ENCODE data around the gene AQP12A.
A peak's percentile ranks its signal among the peaks of the same experiment; 100 is the strongest.

The AQP12A gene

DNA sequence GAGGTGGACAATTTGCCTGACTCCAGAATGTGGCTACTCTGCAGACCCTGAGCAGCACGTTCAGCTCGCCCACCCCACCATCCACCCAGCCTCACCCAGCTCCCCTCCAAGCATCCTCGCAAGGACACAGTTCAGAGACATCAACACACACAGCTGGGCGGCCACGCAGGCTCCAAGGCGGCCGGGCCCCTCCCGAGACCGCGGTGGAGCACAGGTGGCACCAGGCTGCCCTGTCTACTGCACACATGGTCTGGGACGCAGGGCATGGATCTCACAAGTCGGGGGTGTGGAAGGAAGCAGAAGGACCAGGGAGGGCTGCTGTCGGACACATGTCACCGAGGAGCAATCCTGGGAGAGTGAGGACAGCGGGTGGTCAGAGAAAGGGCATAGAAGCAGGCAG lies 36.2 kb downstream of the AQP12A start:
- TF ChIP-seq, protein P1, sequence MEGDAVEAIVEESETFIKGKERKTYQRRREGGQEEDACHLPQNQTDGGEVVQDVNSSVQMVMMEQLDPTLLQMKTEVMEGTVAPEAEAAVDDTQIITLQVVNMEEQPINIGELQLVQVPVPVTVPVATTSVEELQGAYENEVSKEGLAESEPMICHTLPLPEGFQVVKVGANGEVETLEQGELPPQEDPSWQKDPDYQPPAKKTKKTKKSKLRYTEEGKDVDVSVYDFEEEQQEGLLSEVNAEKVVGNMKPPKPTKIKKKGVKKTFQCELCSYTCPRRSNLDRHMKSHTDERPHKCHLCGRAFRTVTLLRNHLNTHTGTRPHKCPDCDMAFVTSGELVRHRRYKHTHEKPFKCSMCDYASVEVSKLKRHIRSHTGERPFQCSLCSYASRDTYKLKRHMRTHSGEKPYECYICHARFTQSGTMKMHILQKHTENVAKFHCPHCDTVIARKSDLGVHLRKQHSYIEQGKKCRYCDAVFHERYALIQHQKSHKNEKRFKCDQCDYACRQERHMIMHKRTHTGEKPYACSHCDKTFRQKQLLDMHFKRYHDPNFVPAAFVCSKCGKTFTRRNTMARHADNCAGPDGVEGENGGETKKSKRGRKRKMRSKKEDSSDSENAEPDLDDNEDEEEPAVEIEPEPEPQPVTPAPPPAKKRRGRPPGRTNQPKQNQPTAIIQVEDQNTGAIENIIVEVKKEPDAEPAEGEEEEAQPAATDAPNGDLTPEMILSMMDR (conservative IDR thresholded peaks at IDR 0.05; ENCODE audit: low read depth, low read length) = no peak
- no peak for DNase-seq (ENCODE audit: low read depth)
- H3K4me3 ChIP-seq (ENCODE audit: low read depth, low read length) = no peak overlapping the region

DNA sequence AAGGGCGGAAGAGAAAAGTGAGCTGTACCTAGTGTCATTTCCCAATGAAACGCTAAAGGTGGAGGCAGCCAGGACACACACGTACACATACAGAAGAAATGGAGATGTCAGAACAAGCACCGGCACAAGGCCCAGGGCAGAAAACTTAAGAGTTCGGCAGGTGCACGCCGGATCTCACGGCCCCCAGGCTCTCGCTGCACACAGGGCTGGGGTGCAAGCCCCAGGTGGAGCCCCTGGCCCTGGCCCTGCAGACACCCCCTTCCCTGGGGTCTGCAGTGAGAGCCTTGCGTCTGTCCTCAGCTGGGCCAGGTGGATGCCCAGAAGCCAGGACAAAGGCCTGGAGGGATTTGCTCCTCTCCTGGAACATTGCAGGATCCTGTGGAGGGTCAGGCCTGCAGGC lies 36.7 kb downstream of the AQP12A start:
- TF ChIP-seq, protein P1 (conservative IDR thresholded peaks at IDR 0.05; ENCODE audit: low read depth, low read length) = no peak
- H3K4me3 ChIP-seq (ENCODE audit: low read depth, low read length) = no peak overlapping the region
- no peak for DNase-seq (ENCODE audit: low read depth)

DNA sequence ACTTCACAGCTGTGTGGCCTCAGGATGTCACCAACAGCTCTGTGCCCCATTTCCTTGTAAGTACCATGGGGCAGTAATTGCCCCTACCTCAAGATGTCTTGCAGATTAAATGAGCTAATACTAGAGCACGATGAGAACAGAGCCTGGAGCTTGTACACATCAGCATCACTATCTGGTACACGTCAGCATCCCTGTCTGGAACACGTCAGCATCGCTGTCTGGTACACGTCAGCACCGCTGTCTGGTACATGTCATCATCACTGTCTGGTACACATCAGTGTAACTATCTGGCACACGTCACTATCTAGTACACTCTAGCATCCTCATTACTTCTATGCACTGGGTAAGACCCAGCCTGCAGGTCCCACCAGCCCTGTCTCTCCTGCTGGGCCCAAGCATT lies 37.2 kb downstream of the AQP12A start:
- DNase-seq (ENCODE audit: low read depth) = no peak
- H3K4me3 ChIP-seq (ENCODE audit: low read depth, low read length) = no peak overlapping the region
- TF ChIP-seq, protein P1 (conservative IDR thresholded peaks at IDR 0.05; ENCODE audit: low read depth, low read length) = no peak

DNA sequence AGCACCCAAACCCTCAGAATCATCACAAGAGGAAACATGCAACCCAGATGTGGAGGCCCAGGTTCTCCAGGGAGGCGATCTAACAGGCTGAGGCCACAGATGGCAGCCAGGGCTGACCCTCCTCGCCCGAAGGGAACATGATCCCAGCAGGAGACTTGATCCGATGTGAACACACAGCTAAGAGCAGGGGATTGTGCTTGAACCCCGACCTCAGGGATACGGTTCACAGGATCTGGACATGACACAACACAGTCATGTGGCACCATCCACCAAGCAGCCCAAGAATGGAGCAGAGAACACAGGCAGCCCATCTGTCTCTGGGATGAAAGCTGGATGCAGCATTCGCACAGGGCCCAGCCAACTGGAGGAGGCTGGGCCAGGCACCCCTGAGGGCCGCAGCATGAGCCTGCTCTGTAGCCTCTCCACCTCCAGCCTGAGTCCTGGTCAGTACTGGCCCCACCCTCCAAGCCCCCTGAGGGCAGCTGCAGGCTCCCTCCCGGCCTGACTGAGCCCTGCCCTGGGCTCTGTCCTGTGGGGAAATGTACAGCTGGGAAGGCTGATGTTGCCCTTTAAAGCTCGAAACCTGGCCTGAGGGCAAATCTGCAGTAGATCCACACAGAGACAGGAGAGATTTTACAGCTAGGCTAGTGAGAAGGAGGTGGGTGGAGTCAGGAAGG lies 39.0 kb downstream of the AQP12A start:
- no peak for DNase-seq (ENCODE audit: low read depth)
- H3K4me3 ChIP-seq (ENCODE audit: low read depth, low read length) = no peak overlapping the region
- TF ChIP-seq, protein P1 (conservative IDR thresholded peaks at IDR 0.05; ENCODE audit: low read depth, low read length) = no peak

DNA sequence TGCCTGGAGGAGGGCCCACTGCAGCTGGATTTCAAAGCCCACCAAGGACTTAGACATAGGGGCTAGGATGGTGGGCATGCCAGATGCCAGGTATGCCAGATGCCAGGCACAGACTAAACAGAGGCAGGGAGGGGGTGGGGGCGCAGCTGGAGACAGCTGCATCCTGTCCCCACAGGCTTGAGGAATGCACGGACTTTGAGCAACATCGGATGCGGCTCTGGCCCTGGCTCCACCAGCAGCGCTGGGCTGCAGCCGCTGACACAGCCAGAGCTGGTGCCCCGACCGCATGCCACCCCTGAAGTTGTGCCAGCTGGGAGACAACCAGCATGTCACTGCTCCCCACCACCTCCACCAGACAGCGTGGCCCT lies 39.5 kb downstream of the AQP12A start:
- H3K4me3 ChIP-seq (ENCODE audit: low read depth, low read length) = no peak overlapping the region
- DNase-seq (ENCODE audit: low read depth) = peak; percentile 17
- TF ChIP-seq, protein P1 (conservative IDR thresholded peaks at IDR 0.05; ENCODE audit: low read depth, low read length) = no peak

DNA sequence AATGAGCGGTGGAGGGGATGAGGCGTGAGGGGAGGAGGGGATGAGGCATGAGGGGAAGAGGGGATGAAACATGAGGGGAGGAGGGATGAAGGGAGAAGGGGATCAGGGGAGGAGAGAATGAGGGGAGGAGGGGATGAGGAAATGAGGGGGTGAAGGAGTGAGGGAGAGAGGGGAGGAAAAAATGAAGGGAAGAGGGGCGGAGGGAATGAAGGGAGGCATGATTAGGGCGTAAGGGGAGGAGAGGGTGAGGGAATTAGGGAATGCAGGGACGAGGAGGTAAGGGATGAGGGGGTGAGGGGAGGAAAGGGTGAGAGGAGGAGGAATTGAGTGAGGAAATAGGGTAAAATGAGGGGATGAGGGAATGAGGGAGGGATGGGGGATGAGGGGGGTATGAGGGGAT lies 40.5 kb downstream of the AQP12A start:
- no peak for DNase-seq (ENCODE audit: low read depth)
- TF ChIP-seq, protein P1 (conservative IDR thresholded peaks at IDR 0.05; ENCODE audit: low read depth, low read length) = no peak
- no peak overlapping the region for H3K4me3 ChIP-seq (ENCODE audit: low read depth, low read length)

DNA sequence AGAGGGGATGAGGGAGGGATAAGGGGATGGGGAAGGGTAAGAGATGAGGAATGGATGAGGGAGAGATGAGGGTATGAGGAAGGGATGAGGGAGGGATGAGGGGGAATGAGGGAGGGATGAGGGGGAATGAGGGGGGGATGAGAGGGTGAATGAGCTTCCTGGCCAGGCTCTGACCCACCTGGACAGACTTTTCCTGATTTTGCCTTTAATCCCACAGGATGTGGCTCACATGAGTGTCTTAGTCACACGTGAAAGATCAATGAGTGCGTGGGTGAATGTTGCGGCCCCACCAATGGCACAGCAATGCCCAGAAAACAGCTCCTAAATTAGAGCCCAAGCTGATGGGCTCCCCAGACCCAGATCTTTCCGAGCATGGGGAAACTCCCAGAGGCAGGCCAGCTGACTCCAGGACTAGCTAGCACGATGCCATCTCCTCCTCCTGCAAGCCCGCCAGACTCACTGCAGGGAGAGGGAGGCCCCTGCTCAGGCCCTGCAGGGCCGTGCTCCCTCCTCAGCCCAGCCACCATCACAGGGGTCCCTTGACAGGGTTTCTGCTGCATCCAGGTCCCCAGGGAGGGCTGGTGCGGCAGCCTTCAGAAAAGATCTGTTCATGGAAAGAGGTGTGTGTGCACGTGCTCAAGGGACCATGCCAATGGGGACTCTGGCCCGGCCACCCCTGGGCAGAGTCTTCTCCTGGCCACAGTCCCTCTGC lies 41.4 kb downstream of the AQP12A start:
- TF ChIP-seq, protein P1 (conservative IDR thresholded peaks at IDR 0.05; ENCODE audit: low read depth, low read length) = no peak
- no peak overlapping the region for H3K4me3 ChIP-seq (ENCODE audit: low read depth, low read length)
- no peak for DNase-seq (ENCODE audit: low read depth)
